GM18870 (cell line): Measurements from ENCODE around the gene MTFMT.
A peak's percentile ranks its signal among the peaks of the same experiment; 100 is the strongest.

Experiments
- ATAC-seq: cut with Tn5 transposase; IDR thresholded peaks from one replicate; pipeline ENCODE4 v1.9.1; 2021; ENCODE audit warnings: moderate library complexity; ENCODE audit not compliant: unreplicated experiment

MTFMT gene

DNA sequence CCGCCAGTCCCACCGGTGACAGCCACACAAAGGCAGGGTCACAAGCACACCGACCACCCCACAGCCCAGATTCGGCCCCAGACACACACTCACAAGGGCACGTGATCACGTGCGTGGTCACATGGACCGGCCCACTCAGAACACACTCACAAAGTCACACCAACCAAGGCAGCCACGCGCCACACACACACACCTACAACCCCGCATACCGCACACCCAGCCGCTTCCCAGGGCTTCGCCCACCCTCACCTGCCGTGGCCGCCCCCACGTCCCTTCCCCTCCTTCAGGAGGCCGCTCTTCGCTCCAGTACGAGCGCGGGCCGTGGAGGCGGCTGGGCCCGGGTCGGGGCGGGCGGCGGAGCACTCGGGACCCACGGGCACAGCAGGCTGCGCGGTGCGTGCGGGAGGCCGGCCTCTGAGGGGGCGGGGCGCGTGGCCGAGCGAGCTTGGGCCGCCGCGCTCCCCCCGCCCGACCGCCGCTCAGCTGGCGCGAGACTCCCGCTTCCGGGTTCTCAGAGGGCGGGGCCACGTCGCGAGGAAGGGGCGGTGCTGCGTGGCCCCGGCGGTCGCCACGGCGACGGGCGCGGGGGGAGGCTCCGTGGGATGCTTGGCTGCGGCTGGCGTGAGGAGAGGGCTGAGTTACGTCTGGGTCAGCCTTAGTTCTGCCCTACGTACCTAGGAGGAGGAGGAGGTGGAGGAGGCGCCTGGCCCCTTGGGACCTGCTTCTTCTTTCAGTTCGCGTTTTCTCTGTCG lies 39.8 kb downstream of the MTFMT start, which contains the start of gene SPG21:
SPG21 (minus strand) TSS at position 499 of the 752 bp plus-strand sequence. CDS start 6,345 bp downstream, outside the sequence.
- ATAC-seq = peak; percentile 85

- no peak for ATAC-seq
Observed at GRCh38 chr15:64987136-64987535, 42.3 kb downstream of the MTFMT start.

- ATAC-seq = no peak
Observed at GRCh38 chr15:64985366-64986033, 43.9 kb downstream of the MTFMT start.

DNA sequence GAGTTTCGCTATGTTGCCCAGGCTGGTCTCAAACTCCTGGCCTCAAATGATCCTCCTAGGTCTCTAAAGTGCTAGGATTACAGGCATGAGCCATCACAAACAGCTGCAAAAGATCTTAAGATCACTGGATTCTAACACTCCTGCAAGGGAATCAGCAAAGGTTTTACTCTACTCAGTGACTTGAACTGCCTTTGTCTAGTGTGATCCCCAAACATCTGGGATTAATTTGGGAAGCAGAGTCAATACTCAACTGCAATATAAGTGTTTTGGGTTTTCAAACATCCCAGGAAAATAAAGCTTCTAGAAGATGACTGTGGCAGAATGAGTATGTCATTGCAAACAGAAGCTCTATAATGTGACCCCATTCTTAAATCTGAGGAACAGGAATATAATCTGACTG lies 47.0 kb downstream of the MTFMT start:
- no peak for ATAC-seq

- ATAC-seq = no peak
Observed at GRCh38 chr15:64981812-64982431, 47.5 kb downstream of the MTFMT start.

DNA sequence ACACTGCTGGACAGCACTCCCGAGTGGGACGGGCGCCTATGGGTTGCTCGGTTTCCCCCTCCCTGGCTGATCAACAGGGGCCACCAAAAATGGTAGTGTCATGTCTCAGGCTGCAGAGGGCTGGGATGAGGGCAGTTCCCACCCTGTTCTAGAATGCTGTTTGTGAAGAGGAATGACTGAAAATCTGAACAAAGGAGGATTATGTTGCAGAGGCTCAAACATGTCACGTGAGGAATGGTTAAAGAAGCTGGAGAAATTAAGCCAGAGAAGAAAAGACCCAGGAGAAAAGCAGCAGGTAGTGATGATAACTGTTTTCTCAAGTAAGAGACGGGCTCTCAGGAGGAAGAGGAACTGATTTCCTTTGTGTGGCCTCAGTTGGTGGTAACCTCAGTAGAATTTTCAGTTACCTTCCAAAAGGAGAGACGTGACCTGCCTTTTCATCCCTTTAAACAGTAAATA lies 50.2 kb downstream of the MTFMT start:
- ATAC-seq = no peak

DNA sequence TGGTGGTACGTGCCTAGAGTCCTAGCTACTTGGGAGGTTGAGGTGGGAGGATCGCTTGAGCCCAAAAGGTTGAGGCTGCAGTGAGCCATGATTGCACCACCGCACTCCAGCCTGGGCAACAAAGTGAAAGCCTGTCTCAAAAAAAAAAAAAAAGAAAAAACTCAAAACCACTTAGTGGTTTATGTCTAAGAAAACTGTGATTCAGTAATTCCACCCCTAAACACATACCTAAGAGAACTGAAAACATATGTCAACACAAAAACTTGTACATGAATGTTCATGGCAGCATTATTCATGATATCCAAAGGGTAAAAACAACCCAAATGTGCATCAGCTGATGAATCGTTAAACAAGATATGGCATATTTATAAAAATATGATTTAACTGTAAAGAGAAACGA lies 54.0 kb downstream of the MTFMT start:
- no peak for ATAC-seq

- ATAC-seq = no peak
Observed at GRCh38 chr15:64970698-64971097, 58.7 kb downstream of the MTFMT start.

- no peak for ATAC-seq
Observed at GRCh38 chr15:64969401-64969800, 60.0 kb downstream of the MTFMT start.

GRCh38 chr15:64961013-64961412 lies 68.4 kb downstream of the MTFMT start:
- no peak for ATAC-seq

DNA sequence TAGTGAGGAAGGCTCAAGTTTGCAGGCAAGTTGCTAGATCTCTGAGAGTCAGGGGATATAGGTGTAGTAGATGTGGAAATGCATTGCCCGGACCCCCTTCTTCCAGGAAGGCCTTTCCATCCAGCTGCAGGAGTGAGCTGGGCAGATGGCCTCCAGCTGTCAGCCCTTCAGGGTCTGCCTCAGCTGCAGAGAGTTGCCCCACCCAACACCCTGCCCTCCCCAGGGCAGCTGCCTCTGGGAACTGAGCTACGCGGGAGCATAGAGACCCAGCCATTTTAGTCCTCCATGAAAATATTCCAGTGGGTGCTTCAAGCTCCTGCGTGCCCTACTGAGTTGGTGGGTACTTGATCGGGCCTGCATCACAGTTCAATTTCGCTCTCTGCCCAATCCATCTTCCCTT lies 69.3 kb downstream of the MTFMT start:
- no peak for ATAC-seq

DNA sequence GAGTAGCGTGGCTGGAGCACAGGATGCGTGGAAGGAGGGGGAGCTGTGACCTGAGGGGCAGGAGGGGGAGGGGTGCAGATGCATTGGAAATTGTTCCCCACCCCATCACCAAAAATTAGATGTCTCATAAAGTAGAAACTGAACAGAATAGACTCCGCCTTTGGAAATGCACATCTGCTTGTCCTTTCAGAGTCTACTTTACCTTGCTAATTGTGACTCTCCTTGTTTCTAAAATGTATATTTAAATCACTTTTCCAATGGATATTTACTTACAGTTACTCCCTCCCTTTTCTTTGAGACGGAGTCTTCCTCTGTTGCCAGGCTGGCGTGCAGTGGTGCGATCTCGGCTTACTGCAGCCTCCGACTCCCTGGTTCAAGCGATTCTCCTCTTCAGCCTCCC lies 70.3 kb downstream of the MTFMT start:
- no peak for ATAC-seq

GRCh38 chr15:64954395-64954794 lies 75.0 kb downstream of the MTFMT start:
- no peak for ATAC-seq

DNA sequence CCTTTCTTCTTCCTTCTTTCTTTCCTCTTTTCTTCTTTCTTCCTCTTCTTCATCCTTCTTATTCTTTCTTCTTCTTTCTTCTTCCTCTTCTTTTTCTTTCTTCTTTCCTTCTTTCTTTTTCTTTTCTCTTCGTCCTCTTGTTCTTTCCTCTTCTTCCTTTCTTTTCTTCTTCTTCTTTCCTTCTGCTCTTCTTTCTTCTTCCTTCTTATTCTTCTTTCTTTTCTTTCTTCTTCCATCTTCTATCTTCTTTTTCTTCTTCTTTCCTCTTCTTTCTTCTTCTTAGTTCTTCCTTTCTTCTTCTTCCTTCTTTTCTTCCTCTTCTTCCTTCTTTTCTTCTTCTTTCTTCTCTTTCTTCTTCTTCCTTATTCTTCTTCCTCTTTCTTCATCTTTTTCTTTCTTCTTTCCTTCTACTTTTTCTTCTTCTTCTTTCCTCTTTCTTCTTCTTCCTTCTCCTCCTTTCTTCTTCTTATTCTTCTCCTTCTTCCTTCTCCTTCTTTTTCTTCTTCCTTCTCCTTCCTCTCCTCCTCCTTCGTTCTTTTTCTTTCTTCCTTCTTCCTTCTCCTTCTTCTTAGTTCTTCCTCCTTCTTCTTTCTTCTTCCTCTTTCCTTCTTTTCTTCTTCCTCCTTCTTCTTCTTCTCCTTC lies 77.5 kb downstream of the MTFMT start:
- ATAC-seq = no peak
